Choroid plexus epithelial cell (primary cell): ENCODE results near the gene PJA2.
"Not testable (repeated sequence)": the region's sequence is repeated elsewhere in the genome, so short reads cannot be mapped to it uniquely, and the experiment has no call there.

ENCODE experiments used
- DNase-seq: peaks from one replicate; pipeline ENCODE4 v3.0.0-alpha.2; 2010; ENCODE audit warnings: low read depth
- H3K4me3 ChIP-seq: 2 replicates; pipeline ENCODE4 v1.5.1; 2011; ENCODE audit warnings: low read depth, mild to moderate bottlenecking, control low read depth, low read length, moderate library complexity
- TF ChIP-seq, protein P1 (sequence below): conservative IDR thresholded peaks from 2 replicates; pipeline ENCODE4 v1.5.1; 2011; ENCODE audit warnings: low read depth, mild to moderate bottlenecking, control low read depth, inconsistent platforms, low read length, moderate library complexity

Gene PJA2

GRCh38 chr5:109304309-109304708 is 105.5 kb downstream of the PJA2 start:
- DNase-seq, result no peak
- H3K4me3 ChIP-seq, result no peak overlapping the region
- TF ChIP-seq, protein P1, sequence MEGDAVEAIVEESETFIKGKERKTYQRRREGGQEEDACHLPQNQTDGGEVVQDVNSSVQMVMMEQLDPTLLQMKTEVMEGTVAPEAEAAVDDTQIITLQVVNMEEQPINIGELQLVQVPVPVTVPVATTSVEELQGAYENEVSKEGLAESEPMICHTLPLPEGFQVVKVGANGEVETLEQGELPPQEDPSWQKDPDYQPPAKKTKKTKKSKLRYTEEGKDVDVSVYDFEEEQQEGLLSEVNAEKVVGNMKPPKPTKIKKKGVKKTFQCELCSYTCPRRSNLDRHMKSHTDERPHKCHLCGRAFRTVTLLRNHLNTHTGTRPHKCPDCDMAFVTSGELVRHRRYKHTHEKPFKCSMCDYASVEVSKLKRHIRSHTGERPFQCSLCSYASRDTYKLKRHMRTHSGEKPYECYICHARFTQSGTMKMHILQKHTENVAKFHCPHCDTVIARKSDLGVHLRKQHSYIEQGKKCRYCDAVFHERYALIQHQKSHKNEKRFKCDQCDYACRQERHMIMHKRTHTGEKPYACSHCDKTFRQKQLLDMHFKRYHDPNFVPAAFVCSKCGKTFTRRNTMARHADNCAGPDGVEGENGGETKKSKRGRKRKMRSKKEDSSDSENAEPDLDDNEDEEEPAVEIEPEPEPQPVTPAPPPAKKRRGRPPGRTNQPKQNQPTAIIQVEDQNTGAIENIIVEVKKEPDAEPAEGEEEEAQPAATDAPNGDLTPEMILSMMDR, result no peak

- no peak for DNase-seq
- H3K4me3 ChIP-seq, result no peak overlapping the region
- TF ChIP-seq, protein P1, result no peak
Measured at GRCh38 chr5:109300367-109300766, 109.4 kb downstream of the PJA2 start.

DNA sequence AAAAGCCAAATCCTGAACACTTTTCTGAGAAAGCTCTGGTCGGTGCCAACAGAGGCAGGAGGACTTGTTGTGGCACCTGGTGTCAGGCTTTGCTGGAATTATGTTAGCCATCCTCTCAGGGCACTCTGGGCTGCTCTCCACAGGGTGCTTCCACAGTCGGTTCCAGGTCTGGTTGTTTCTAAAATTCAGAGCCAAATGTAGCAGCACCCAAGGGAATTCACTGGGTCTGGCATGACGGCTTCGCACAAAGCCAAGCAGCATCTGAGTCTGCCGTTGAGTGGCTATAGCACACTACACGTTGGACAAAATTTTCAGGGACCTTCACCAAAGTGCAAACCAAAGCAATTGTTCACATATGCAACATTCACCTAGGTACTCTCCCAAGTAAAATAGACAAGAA is 110.2 kb downstream of the PJA2 start:
- no peak overlapping the region for H3K4me3 ChIP-seq
- DNase-seq, result no peak
- TF ChIP-seq, protein P1, result no peak

GRCh38 chr5:109298794-109299193 is 111.0 kb downstream of the PJA2 start:
- H3K4me3 ChIP-seq, result no peak overlapping the region
- no peak for DNase-seq
- TF ChIP-seq, protein P1, result no peak

- TF ChIP-seq, protein P1, result no peak
- DNase-seq, result no peak
Measured at GRCh38 chr5:109297900-109298299, 111.9 kb downstream of the PJA2 start.

GRCh38 chr5:109291090-109291489 is 118.7 kb downstream of the PJA2 start:
- no peak overlapping the region for H3K4me3 ChIP-seq
- TF ChIP-seq, protein P1, result no peak
- DNase-seq, result no peak

More at GRCh38 chr5:109297900-109298299, 111.9 kb downstream of the PJA2 start:
- H3K4me3 ChIP-seq, result no peak overlapping the region

- no peak overlapping the region for H3K4me3 ChIP-seq
- TF ChIP-seq, protein P1, result no peak
- no peak for DNase-seq
Measured at GRCh38 chr5:109290231-109290630, 119.5 kb downstream of the PJA2 start.

DNA sequence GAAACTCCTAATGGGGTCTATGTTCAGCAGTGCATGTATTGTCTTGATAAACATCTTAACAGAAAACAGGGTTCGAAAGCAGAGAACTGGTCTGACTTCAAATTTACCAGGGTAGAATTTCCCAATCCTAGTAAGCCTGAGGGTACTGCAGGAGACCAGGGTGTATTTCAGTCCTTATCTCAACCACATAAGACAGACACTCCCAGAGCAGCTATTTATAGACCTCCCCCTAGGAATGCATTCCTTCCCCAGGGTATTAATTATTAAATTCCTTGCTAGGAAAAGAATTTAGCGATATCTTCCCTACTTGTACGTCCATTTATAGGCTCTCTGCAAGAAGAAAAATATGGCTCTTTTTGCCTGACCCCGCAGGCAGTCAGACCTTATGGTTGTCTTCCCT is 123.1 kb downstream of the PJA2 start:
- DNase-seq, H3K4me3 ChIP-seq: not testable (repeated sequence)
